Panc1 (cell line): ENCODE measurements around the gene AP3S1.

Source experiments
- CTCF ChIP-seq: fragments of 450-650 bp; IDR thresholded peaks from 2 replicates; pipeline ENCODE4 v1.5.1; 2017; ENCODE audit warnings: mild to moderate bottlenecking
- POLR2AphosphoS5 ChIP-seq: IDR thresholded peaks from 2 replicates; pipeline ENCODE4 v1.6.1; 2012; ENCODE audit warnings: mild to moderate bottlenecking, low read depth, low read length, moderate library complexity
- SIN3A ChIP-seq: IDR thresholded peaks from 2 replicates; pipeline ENCODE4 v1.6.1; 2012; ENCODE audit warnings: low read depth, mild to moderate bottlenecking, low read length, moderate library complexity, borderline replicate concordance; ENCODE audit not compliant: insufficient read depth

- TF ChIP-seq CTCF (no peak), POLR2AphosphoS5 (no peak), SIN3A (no peak)
These were observed 41.6 kb upstream of the AP3S1 start for GRCh38 chr5:115800108-115800507.
